HEK293T (cell line): ENCODE data around the gene CCDC87.
"Not testable (repeated sequence)": the region's sequence is repeated elsewhere in the genome, so short reads cannot be mapped to it uniquely, and the experiment has no call there.

Source experiments
- CTCF ChIA-PET: fragments of 350-600 bp; formaldehyde crosslinking; extraction: SDS; loops from one replicate; lab custom pipeline; 2021; ENCODE audit warnings: antibody characterized with exemption, inconsistent platforms; lab: Yijun Ruan, JAX
- POLR2A ChIA-PET: fragments of 350-600 bp; formaldehyde crosslinking; extraction: SDS; loops from one replicate; lab custom pipeline; 2020; ENCODE audit warnings: antibody characterized with exemption, inconsistent platforms; lab: Yijun Ruan, JAX
- DNase-seq: peaks from one replicate; pipeline ENCODE4 v3.0.0; 2012; ENCODE audit warnings: mixed read lengths; ENCODE audit errors: extremely low spot score
- ARNT ChIP-seq: fragments of 450-650 bp; IDR thresholded peaks from 2 replicates; pipeline ENCODE4 v1.6.1; 2017; ENCODE audit warnings: mild to moderate bottlenecking
- CTBP1 ChIP-seq: fragments of 450-650 bp; IDR thresholded peaks from 2 replicates; pipeline ENCODE4 v1.6.1; 2016; ENCODE audit warnings: borderline replicate concordance
- ELF4 ChIP-seq: fragments of 450-650 bp; IDR thresholded peaks from 2 replicates; pipeline ENCODE4 v1.6.1; 2017; ENCODE audit warnings: antibody characterized with exemption
- FOXA1 ChIP-seq: fragments of 450-650 bp; IDR thresholded peaks from 2 replicates; pipeline ENCODE4 v1.6.1; 2016; ENCODE audit warnings: mild to moderate bottlenecking
- FOXK2 ChIP-seq: fragments of 450-650 bp; IDR thresholded peaks from 2 replicates; pipeline ENCODE4 v1.6.1; 2016; ENCODE audit warnings: mild to moderate bottlenecking
- FOXM1 ChIP-seq: fragments of 450-650 bp; IDR thresholded peaks from 2 replicates; pipeline ENCODE4 v1.6.1; 2017; ENCODE audit warnings: mild to moderate bottlenecking, borderline replicate concordance
- HDGF ChIP-seq: fragments of 450-650 bp; IDR thresholded peaks from 2 replicates; pipeline ENCODE4 v1.6.1; 2017; ENCODE audit warnings: antibody characterized with exemption, borderline replicate concordance
- L3MBTL2 ChIP-seq: fragments of 450-650 bp; conservative IDR thresholded peaks from 2 replicates; pipeline ENCODE4 v1.6.1; 2016; ENCODE audit warnings: mild to moderate bottlenecking
- LEF1 ChIP-seq: fragments of 450-650 bp; IDR thresholded peaks from 2 replicates; pipeline ENCODE4 v1.6.1; 2017; ENCODE audit warnings: mild to moderate bottlenecking, borderline replicate concordance
- SP1 ChIP-seq: fragments of 450-650 bp; IDR thresholded peaks from 2 replicates; pipeline ENCODE4 v1.6.1; 2017
- SUZ12 ChIP-seq: fragments of 450-650 bp; IDR thresholded peaks from 2 replicates; pipeline ENCODE4 v1.6.1; 2016; ENCODE audit warnings: mild to moderate bottlenecking
- TARDBP ChIP-seq: fragments of 450-650 bp; IDR thresholded peaks from 2 replicates; pipeline ENCODE4 v1.6.1; 2016
- ZNF384 ChIP-seq: fragments of 450-650 bp; IDR thresholded peaks from 2 replicates; pipeline ENCODE4 v1.6.1; 2016
- TF ChIP-seq, protein P1 (sequence below): fragments of 450-650 bp; IDR thresholded peaks from 2 replicates; pipeline ENCODE4 v1.6.1; 2016

CCDC87 gene

GRCh38 chr11:66543263-66544107 is 49.4 kb downstream of the CCDC87 start:
- DNase-seq, result no peak
- CTCF ChIA-PET, result no interaction called here
- TF ChIP-seq CTBP1 (no peak), FOXA1 (no peak), L3MBTL2 (no peak)
- POLR2A ChIA-PET, result no interaction called here

DNA sequence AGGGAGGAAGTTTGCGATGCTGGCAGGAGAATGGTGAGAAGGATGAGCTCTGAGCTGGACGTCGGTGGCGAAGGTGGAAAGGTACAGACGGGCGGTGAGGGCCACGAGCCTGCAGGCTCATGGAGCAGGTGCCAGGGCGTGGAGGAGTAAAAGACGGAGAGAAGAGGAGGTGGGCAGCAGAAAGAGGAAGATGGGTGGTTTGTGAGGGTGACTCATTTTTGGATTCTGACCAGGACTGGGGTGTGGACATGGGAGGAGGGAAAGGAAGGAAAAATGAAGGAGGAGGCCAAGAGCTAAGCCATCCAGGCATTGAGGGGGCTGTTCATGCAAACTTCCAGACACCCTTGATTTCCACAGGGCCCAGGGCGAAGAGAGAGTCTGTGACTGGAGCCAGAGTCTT is 50.5 kb downstream of the CCDC87 start:
- ChIA-PET POLR2A (no interaction called here), CTCF (no interaction called here)
- DNase-seq, result no peak
- TF ChIP-seq L3MBTL2 (no peak), ARNT (no peak), SUZ12 (no peak), FOXM1 (no peak), HDGF (no peak), FOXK2 (no peak), TARDBP (no peak), SP1 (no peak), ELF4 (no peak), ZNF384 (no peak), LEF1 (no peak), CTBP1 (no peak)
- TF ChIP-seq, protein P1, sequence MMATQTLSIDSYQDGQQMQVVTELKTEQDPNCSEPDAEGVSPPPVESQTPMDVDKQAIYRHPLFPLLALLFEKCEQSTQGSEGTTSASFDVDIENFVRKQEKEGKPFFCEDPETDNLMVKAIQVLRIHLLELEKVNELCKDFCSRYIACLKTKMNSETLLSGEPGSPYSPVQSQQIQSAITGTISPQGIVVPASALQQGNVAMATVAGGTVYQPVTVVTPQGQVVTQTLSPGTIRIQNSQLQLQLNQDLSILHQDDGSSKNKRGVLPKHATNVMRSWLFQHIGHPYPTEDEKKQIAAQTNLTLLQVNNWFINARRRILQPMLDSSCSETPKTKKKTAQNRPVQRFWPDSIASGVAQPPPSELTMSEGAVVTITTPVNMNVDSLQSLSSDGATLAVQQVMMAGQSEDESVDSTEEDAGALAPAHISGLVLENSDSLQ, result no peak

- DNase-seq, result no peak
- POLR2A ChIA-PET, result no interaction called here
- TF ChIP-seq, protein P1, result no peak
- TF ChIP-seq ARNT (no peak), ZNF384 (no peak), HDGF (no peak), FOXK2 (no peak), FOXM1 (no peak), TARDBP (no peak), FOXA1 (no peak), SP1 (no peak)
- CTCF ChIA-PET, result no interaction called here
Measured at GRCh38 chr11:66541892-66542291, 51.0 kb downstream of the CCDC87 start.

GRCh38 chr11:66540598-66540997 is 52.3 kb downstream of the CCDC87 start:
- DNase-seq, CTCF ChIA-PET, POLR2A ChIA-PET: not testable (repeated sequence)
